ENCODE data around the gene GLE1. TPM values are rescaled to one million over a fixed set of nuclear protein-coding genes. Genes with fewer than 3 reads are reported as not detected.
A peak's percentile ranks its signal among the peaks of the same experiment; 100 is the strongest.

GLE1 gene
- total RNA-seq, 1 donor, result 42.6 TPM

DNA sequence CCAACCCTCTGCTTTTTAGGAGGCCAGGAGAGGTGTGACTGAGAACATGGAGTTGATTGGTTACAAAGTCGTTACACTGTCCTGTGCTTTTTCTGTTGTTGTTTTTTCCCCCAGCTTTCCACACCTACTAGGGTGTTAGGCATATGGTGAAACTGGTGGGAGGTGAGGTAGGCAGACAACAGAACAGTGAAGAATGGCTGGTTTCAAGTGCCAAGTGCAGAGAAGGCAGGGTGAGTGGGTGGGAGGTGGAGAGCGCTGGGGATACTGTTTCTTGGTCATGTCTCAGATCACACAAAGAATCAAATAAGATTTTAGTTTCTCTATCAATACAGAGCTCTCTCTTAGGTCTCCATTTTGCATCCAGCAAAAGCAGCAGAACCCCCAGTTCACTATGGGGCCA lies 45.7 kb downstream of the GLE1 start:
- no peak for DNase-seq (ENCODE audit: low read depth)
- no peak overlapping the region for H3K4me3 ChIP-seq (ENCODE audit: low read depth, low read length)
- TF ChIP-seq, protein P1, sequence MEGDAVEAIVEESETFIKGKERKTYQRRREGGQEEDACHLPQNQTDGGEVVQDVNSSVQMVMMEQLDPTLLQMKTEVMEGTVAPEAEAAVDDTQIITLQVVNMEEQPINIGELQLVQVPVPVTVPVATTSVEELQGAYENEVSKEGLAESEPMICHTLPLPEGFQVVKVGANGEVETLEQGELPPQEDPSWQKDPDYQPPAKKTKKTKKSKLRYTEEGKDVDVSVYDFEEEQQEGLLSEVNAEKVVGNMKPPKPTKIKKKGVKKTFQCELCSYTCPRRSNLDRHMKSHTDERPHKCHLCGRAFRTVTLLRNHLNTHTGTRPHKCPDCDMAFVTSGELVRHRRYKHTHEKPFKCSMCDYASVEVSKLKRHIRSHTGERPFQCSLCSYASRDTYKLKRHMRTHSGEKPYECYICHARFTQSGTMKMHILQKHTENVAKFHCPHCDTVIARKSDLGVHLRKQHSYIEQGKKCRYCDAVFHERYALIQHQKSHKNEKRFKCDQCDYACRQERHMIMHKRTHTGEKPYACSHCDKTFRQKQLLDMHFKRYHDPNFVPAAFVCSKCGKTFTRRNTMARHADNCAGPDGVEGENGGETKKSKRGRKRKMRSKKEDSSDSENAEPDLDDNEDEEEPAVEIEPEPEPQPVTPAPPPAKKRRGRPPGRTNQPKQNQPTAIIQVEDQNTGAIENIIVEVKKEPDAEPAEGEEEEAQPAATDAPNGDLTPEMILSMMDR (IDR thresholded peaks at IDR 0.05; ENCODE audit: insufficient read depth, low read length), result no peak

GRCh38 chr9:128550770-128551656 lies 46.5 kb downstream of the GLE1 start:
- peak overlapping the region; percentile 70 for H3K4me3 ChIP-seq (ENCODE audit: low read depth, low read length)
- TF ChIP-seq, protein P1 (IDR thresholded peaks at IDR 0.05; ENCODE audit: insufficient read depth, low read length), result no peak
- DNase-seq (ENCODE audit: low read depth), result peak; percentile 75

- TF ChIP-seq, protein P1 (IDR thresholded peaks at IDR 0.05; ENCODE audit: insufficient read depth, low read length), result no peak
- H3K4me3 ChIP-seq (ENCODE audit: low read depth, low read length), result peak overlapping the region; percentile 70
- no peak for DNase-seq (ENCODE audit: low read depth)
These were observed 47.2 kb downstream of the GLE1 start for GRCh38 chr9:128551657-128552152.

- TF ChIP-seq, protein P1 (IDR thresholded peaks at IDR 0.05; ENCODE audit: insufficient read depth, low read length), result no peak
- peak; percentile 87 for DNase-seq (ENCODE audit: low read depth)
- peak within 1 kb of the TSS; percentile 87 for H3K4me3 ChIP-seq (ENCODE audit: low read depth, low read length)
These were observed 47.7 kb downstream of the GLE1 start, which contains the start of gene SPTAN1 for GRCh38 chr9:128552153-128552743. SPTAN1 (plus strand) TSS chr9:128552587; CDS start chr9:128566741, 14,154 bp downstream.

GRCh38 chr9:128552744-128553440 lies 48.4 kb downstream of the GLE1 start:
- peak overlapping the region; percentile 87 for H3K4me3 ChIP-seq (ENCODE audit: low read depth, low read length)
- DNase-seq (ENCODE audit: low read depth), result peak; percentile 23
- TF ChIP-seq, protein P1 (IDR thresholded peaks at IDR 0.05; ENCODE audit: insufficient read depth, low read length), result no peak

DNA sequence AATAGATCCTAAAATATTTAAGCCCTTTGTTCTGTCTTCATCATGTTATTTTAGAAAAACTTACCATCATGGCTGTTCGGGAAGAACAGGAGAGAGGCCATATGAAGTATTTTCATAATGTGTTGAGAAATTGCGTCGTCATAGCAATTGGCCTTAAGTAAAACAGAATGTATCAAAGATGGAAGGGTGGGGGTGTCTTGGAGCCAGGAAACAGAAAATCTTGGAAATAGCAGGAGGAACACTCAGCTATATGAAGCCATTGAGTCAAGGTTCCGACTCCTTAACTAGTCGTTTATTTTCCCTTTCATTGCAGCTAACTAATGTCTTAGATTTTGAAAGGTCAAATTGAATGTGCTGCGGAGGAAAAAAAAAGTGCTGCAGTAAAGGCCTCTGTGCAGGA lies 49.2 kb downstream of the GLE1 start:
- H3K4me3 ChIP-seq (ENCODE audit: low read depth, low read length), result peak overlapping the region; percentile 87
- DNase-seq (ENCODE audit: low read depth), result peak; percentile 90
- TF ChIP-seq, protein P1 (IDR thresholded peaks at IDR 0.05; ENCODE audit: insufficient read depth, low read length), result no peak
